Cardiac septum (tissue), 1 donor: ENCODE measurements around the gene NIPAL3. TPM values are rescaled to one million over a fixed set of nuclear protein-coding genes. Genes with fewer than 3 reads are reported as not detected.

Source experiments
- DNase-seq: peaks from one replicate; pipeline ENCODE4 v3.0.0-alpha.2; 2020; ENCODE audit warnings: low spot score
- intact Hi-C: fragments of 100-400 bp; cut with DNase I; formaldehyde crosslinking; loops from one replicate; pipeline ENCODE4 v1.14.0; 2022
- total RNA-seq: library from RNA; stranded (reverse); fragmentation: NEBNext Ultra II Directional; extraction: Animal tissue kit (Norgen Biotek cat#: 25700); gene quantifications from one replicate; pipeline ENCODE4 v1.2.1, GENCODE V29; 2021
- donor health status: DM: no; HTN: no; CAD: no.

Gene NIPAL3
- total RNA-seq, 1 donor from 2014 or later, result 21.3 TPM

- no peak for DNase-seq
- intact Hi-C loops, result loop anchor here (5.0 kb wide), 2 partner anchors 85 to 225 kb away; partner anchors contain the start of genes RCAN3 and SRRM1
Observed at GRCh38 chr1:24416666-24417391, 1.2 kb downstream of the NIPAL3 start.

- intact Hi-C loops, result loop anchor here (5.0 kb wide), 2 partner anchors 85 to 225 kb away; partner anchors contain the start of genes RCAN3 and SRRM1
Observed at GRCh38 chr1:24417681-24418080, 2.1 kb downstream of the NIPAL3 start.

DNA sequence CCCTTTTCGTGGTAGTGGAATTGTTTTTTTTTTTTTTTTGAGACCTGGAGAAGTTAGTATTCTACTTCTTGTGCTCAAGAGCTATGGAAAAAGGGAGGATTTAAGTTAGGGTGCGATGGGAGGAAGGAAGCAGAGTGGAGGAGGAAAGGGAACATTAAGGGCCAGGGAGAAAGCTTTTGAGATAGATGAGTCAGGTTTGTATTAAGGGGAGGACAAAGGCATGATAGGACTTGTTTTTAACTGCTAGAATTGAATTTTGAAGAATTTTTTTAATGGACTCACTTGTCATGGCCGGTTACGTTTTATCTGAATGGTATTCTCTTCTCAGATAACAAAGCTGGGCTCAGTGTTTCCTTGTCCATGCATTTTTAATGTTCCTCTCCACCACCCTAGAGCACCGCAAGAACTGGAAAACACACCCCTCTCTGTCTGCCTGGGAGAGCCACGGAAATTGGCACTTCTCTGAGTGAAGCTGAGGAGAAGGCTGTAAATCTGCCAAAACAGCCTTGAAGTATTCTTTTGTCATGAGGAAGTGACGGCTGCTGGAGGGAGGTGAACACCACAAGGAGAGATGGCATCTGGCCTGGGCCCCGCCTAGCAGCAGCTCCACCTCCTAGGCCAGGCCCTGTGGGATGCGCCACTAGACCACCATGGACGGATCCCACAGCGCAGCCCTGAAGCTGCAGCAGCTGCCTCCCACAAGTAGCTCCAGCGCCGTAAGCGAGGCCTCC, 3.5 kb downstream of the NIPAL3 start:
- DNase-seq, result no peak
- intact Hi-C loops, result loop anchor here (5.0 kb wide), 2 partner anchors 83 to 223 kb away; partner anchors contain the start of genes RCAN3 and SRRM1

More at GRCh38 chr1:24417681-24418080, 2.1 kb downstream of the NIPAL3 start:
- no peak for DNase-seq

- no peak for DNase-seq
- intact Hi-C loops, result no loop called here
Observed at GRCh38 chr1:24420547-24420946, 4.9 kb downstream of the NIPAL3 start.

DNA sequence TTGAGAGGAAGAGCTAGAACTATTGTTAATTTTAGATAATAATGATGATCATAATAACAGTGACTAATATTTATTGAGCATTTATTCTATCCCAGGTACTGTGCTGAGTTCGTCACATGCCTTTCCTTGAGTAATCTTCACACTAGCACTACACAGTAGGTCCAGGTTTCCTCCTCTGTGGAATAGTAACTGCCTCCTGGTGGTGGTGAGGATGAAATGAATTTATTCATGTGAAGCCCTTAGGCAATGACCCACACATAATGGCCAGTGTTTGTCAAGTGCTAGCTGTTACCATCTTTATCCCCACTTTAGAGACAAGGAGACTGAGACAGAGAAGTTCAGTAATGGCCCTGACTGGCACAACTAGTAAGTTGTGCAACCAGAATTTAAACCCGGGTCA, 5.9 kb downstream of the NIPAL3 start:
- intact Hi-C loops, result no loop called here
- no peak for DNase-seq

GRCh38 chr1:24424207-24424606, 8.6 kb downstream of the NIPAL3 start:
- intact Hi-C loops, result no loop called here
- no peak for DNase-seq

DNA sequence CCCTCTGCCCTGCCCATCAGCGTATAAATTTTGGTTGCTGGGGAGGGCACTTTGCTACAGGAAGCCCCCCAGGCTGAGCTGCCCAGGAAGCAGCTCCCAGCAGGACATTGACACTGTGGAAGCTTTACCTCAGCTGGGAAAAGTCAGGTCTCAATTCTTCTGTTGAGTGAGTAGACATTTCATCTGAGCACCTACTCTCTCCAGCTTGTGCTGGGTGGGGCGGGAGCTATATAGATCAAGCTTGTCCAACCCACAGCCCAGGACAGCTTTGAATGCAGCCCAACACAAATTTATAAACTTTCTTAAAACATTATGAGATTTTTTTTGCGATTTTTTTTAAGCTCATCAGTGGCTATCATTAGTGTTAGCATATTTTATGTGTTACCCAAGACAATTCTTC, 9.4 kb downstream of the NIPAL3 start:
- DNase-seq, result no peak
- intact Hi-C loops, result no loop called here

- intact Hi-C loops, result no loop called here
- DNase-seq, result no peak
Observed at GRCh38 chr1:24425441-24425840, 9.8 kb downstream of the NIPAL3 start.

GRCh38 chr1:24425922-24426321, 10.3 kb downstream of the NIPAL3 start:
- no peak for DNase-seq
- intact Hi-C loops, result no loop called here

DNA sequence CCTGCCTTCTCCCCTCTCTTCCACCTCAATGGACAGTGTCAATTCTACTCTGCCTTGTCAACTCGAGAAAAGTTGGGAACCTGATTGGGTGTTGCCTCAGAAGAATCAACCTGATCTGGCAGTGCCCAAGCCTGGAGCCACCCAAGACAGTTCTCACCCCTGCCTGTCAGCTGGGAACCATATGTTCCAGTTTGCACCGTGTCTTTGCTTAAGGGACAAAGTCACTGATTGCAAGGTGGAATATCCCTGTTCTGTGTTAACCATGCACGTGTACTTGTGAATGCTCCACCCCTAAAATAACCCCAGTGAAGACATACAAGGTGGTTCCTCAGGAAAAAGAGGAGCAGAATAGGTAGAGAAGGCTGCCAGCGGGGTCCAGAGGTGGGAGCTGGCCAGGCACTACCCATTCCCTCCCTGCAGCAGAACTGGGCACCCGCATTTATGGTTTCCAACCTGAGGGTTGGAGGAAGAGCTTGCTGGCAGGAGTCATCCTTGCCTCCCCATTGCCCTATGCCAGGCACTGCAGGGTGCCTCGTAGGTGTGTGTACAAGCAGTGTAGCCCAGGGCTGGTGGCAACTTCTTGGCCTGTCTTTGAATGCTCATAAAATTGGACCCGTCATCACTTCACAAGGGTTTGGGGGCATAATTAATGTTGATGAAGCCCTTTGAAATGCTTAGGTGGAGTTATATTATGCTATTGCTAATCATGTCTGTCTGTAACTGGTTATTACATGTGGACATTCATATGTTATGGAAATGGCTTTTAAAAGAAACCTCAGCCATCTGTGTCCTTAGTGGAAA, 11.3 kb downstream of the NIPAL3 start:
- DNase-seq, result no peak
- intact Hi-C loops, result no loop called here

DNA sequence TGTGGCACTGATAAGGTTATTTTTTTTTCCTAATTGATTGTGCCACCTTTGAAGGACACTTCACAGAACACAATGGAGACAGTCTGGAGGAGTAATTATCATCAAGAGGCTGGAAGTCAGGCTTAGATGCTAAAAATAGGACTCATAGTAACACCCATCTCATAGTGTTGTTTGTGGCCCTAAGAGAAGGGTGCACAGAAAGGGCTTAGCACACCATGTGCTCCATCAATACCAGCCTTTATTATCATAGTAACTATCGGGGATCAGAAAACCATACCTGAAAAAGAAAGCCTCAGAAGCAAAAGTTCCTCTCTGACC, 11.9 kb downstream of the NIPAL3 start:
- intact Hi-C loops, result no loop called here
- DNase-seq, result no peak

GRCh38 chr1:24435782-24436365, 20.3 kb downstream of the NIPAL3 start:
- intact Hi-C loops, result no loop called here
- DNase-seq, result no peak

DNA sequence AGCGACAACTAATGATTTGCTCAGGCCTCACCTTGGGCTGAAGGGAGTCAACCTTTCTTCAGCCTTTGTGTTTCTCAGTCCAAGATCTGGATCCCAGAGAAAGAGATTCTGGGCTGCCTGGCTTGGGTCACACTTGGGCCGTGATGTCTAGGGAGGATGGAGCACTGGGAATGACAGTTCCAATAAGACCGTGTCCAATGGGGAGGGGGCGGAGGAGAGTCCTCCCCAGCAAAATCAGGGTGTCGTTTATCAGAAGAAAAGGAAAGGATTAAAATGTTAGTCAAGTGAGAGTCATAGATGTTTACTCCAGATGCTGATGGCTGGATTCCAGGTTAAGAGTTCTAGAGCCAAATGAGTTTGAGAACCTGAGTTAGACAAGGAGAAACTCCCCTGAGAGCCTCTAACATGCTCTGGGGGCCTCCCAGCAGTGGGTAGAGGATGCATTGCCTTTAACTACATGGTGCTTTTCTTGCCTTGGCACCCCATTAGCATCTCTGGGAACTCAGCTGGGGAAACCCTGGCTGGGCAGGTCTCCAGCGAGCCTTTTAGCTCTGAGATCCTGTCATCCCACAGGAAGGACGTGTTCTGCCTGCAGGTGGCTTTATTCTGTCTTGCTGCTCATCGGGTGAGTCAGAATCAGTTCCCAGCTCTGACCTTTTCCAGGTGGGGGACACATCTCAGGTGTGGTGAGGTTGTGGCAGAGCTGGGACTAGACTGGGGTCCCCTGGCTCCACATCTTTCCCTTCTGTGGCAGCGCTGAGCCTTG, 22.2 kb downstream of the NIPAL3 start:
- intact Hi-C loops, result no loop called here
- DNase-seq, result no peak

DNA sequence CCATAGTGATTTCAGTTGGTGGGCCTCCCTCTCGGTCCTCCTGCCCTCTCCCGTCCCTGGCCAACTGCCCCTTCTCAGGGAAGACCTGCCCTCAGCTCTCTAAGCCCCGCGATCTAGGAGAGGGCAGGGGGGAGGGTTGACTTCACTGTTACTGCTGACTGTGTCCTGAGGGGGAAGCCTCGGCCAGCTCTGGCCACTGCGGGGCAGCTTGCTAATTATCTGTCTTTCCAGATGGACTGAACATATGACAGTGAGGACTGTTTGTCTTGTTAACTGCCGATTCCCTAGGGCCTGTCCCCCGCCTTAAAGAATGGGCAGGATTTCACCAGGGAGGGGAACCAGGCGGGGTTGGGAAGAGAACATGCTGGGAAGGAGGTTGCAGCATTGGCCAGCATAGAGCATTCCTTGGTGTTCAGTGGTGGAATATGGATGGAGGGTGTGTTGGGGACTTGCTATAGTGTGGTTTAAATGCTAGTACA, 22.9 kb downstream of the NIPAL3 start:
- intact Hi-C loops, result no loop called here

GRCh38 chr1:24440436-24440835, 24.8 kb downstream of the NIPAL3 start:
- no peak for DNase-seq
- intact Hi-C loops, result no loop called here

More for the DNA sequence above, 22.9 kb downstream of the NIPAL3 start:
- DNase-seq, result no peak

GRCh38 chr1:24441480-24441879, 25.9 kb downstream of the NIPAL3 start:
- no peak for DNase-seq
- intact Hi-C loops, result no loop called here

- no peak for DNase-seq
- intact Hi-C loops, result no loop called here
Observed at GRCh38 chr1:24441996-24442668, 26.5 kb downstream of the NIPAL3 start.

DNA sequence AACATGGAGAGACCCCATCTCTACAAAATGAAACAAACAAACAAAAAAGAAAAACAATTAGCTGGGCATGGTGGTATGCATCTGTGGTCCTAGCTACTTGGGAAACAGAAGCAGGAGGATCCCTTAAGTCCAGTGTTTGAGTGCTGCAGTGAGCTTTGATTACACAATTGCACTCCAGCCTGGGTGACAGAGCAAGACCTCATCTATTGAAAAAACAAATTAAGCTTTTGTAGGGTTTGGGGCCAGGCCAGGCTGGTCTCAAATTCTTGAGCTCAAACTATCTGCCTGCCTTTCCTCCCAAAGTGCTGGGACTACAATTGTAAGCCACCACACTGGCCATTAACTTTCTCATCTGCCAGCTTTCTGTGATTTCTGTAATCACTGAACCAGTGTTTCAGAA, 27.2 kb downstream of the NIPAL3 start:
- no peak for DNase-seq
- intact Hi-C loops, result no loop called here
